ENCODE results near the gene BIRC7. TPM values are rescaled to one million over a fixed set of nuclear protein-coding genes. Genes with fewer than 3 reads are reported as not detected.

Gene BIRC7
- total RNA-seq, 1 experiment from 2014 or later, result 0.96 TPM

DNA sequence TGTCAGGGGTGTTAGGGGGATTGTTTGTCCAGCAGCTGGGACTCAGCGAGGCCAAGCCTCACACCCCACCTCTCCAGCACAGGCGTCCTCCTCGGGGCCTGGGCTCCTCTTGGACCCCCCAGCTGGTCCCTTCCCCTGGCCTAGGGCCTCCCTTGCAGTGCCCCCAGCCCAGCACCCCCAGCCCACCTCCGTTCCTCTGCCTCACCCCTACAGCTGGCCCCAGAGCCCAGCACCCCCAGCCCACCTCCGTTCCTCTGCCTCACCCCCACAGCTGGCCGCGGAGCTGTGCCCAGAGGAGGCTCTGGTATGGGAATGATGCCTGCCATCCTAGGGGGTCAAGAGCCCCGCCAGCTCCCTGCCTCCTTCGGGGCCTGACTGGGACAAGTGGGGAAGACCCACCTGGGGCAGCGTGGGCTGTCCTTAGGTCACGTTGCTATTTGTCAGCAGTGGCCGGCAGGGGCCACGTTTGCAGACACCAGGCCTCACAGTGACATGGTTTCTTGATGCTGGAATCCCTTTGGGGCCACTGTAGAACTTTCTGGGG is 49.3 kb downstream of the BIRC7 start:
- no TSS peak for BruUV-seq (replicated peaks)
- TF ChIP-seq SRF (IDR thresholded peaks at IDR 0.05; ENCODE audit: low read depth), result no peak
- no peak for TF ChIP-seq RAD21 (IDR thresholded peaks at IDR 0.05; ENCODE audit: low read depth)
- Histone ChIP-seq H3K9me2 (ENCODE audit: insufficient read depth) (no peaks in the 10 kb centered on the region), H3K79me2 (ENCODE audit: insufficient read depth, low read length) (no peaks in the 10 kb centered on the region), H3K27me3 (ENCODE audit: insufficient read depth, low read length) (no peaks in the 10 kb centered on the region), H2AFZ (ENCODE audit: low read depth, low read length, poor library complexity, severe bottlenecking) (no peak overlapping the region), H3K4me1 (ENCODE audit: control insufficient read depth in 1 of 2, insufficient read depth in 2 of 2, low read length in 2 of 2) (no peaks in the 10 kb centered on the region), H3K36me3 (ENCODE audit: control insufficient read depth in 1 of 2, insufficient read depth in 2 of 2, low read length in 2 of 2) (peaks cover 3 to 16% of the 10 kb centered on the region in 2 experiments; a peak in 3 of 4 replicates), H3K9ac (ENCODE audit: low read length) (no peak overlapping the region), H3K4me3 (replicated peaks in 1 of 2; ENCODE audit: low read depth in 1 of 2, low read length in 2 of 2) (no peak overlapping the region), H4K20me1 (ENCODE audit: insufficient read depth) (no peaks in the 10 kb centered on the region), H3K27ac (ENCODE audit: low read depth, low read length) (no peak overlapping the region), H3K4me2 (ENCODE audit: low read length) (no peak overlapping the region), H3K9me3 (ENCODE audit: control insufficient read depth in 1 of 2, insufficient read depth in 1 of 2, low read depth in 1 of 2, low read length in 2 of 2) (no peaks in the 10 kb centered on the region)
- ATAC-seq (no peak), DNase-seq (ENCODE audit: low read depth, low spot score) (no peak)
- POLR2A ChIA-PET, result no interaction called here
- intact Hi-C loops (cut with micrococcal nuclease), result no loop called here
- CTCF ChIA-PET, result interaction anchor here (1.7 kb wide), 1 partner anchor 62 kb away, joined by 7 read pairs; no protein-coding TSS in a partner anchor
- RAD21 ChIA-PET (ENCODE audit: low non-redundant PET in 1 of 2, low total read pairs in 2 of 2, uncharacterized antibody in 2 of 2, unreplicated experiment in 2 of 2), result no interaction called here

DNA sequence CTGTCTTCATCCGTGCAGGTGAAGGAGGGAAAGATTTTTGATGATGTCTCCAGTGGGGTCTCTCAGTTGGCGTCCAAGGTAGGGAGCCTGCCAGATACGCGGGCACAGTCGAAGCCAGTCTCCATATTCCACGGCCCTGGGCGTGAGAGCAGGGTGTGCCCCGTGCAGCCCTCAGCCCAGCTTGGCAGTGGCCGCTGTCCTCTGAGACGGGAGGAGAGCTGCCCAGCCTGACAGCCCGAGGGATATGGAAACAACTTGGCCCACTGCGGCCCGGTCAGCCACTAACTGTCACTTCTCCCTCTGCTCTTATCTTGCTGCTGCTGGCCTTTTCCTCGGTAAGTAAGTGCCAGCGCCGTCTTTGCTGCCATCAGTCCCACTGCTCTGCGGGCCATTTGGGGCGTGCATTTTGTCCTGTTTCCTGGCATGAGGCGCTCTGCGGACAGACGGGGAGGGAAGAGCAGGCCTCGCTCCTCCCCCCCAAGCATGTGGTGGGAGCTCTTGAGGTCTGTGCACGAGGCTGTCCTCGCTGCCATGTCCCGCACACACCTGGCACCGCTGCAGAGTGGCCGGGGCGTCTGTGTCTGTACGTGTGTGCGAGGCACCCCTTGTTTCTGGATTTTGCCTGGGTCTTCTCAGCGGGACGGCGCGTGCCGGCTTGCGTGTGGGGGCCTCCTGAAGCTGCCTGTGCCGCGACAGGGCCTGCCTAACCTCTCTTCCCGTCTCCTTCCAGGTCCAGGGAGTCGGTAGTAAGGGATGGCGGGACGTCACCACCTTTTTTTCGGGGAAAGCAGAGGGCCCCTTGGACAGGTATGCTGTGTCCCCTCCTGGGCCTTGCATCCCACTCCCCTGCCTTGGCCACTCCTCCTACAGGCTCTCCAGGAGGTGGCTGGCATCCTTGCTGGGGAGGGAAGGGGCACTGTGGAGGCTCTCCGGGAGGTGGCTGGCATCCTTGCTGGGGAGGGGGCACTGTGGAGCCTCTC is 50.2 kb downstream of the BIRC7 start:
- no peaks in the 10 kb centered on the region for H3K9me2 ChIP-seq (ENCODE audit: insufficient read depth)
- H3K36me3 ChIP-seq (ENCODE audit: control insufficient read depth in 1 of 2, insufficient read depth in 2 of 2, low read length in 2 of 2), result peaks cover under 1 to 9% of the 10 kb centered on the region in 2 experiments; a peak in 1 of 4 replicates
- H3K27ac ChIP-seq (ENCODE audit: low read depth, low read length), result no peak overlapping the region
- ChIA-PET POLR2A (no interaction called here), CTCF (no interaction called here), RAD21 (ENCODE audit: low non-redundant PET in 1 of 2, low total read pairs in 2 of 2, uncharacterized antibody in 2 of 2, unreplicated experiment in 2 of 2) (interaction anchor here in 1 of 2 experiments (0.7 kb wide), 1 partner anchor 63 kb away, joined by 4 read pairs; no protein-coding TSS in a partner anchor)
- BruUV-seq (replicated peaks), result no TSS peak
- H3K4me3 ChIP-seq (replicated peaks in 1 of 2; ENCODE audit: low read depth in 1 of 2, low read length in 2 of 2), result no peak overlapping the region
- no peak overlapping the region for H2AFZ ChIP-seq (ENCODE audit: low read depth, low read length, poor library complexity, severe bottlenecking)
- H3K27me3 ChIP-seq (ENCODE audit: insufficient read depth, low read length), result no peaks in the 10 kb centered on the region
- no peaks in the 10 kb centered on the region for H3K79me2 ChIP-seq (ENCODE audit: insufficient read depth, low read length)
- intact Hi-C loops (cut with micrococcal nuclease), result no loop called here
- DNase-seq (ENCODE audit: low read depth, low spot score) (no peak), ATAC-seq (no peak)
- H4K20me1 ChIP-seq (ENCODE audit: insufficient read depth), result no peaks in the 10 kb centered on the region
- no peaks in the 10 kb centered on the region for H3K9me3 ChIP-seq (ENCODE audit: control insufficient read depth in 1 of 2, insufficient read depth in 1 of 2, low read depth in 1 of 2, low read length in 2 of 2)
- TF ChIP-seq TCF7L2 (IDR thresholded peaks at IDR 0.05; ENCODE audit: borderline replicate concordance, extremely low read depth, insufficient read depth, insufficient read length) (no peak), POLR2AphosphoS5 (IDR thresholded peaks at IDR 0.05; ENCODE audit: low read depth, low read length) (no peak), YY1 (IDR thresholded peaks at IDR 0.05; ENCODE audit: extremely low read depth, insufficient replicate concordance, low read depth, low read length) (no peak), EZH2 (IDR thresholded peaks at IDR 0.05) (no peak), CBX3 (IDR thresholded peaks at IDR 0.05; ENCODE audit: low read depth) (no peak), EZH2phosphoT487 (IDR thresholded peaks at IDR 0.05; ENCODE audit: borderline replicate concordance) (no peak)
- TF ChIP-seq, protein P1, sequence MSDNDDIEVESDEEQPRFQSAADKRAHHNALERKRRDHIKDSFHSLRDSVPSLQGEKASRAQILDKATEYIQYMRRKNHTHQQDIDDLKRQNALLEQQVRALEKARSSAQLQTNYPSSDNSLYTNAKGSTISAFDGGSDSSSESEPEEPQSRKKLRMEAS (IDR thresholded peaks at IDR 0.05), result no peak
- peaks cover 2 to 6% of the 10 kb centered on the region in 2 experiments; a peak in 2 of 4 replicates for H3K4me1 ChIP-seq (ENCODE audit: control insufficient read depth in 1 of 2, insufficient read depth in 2 of 2, low read length in 2 of 2)
- H3K9ac ChIP-seq (ENCODE audit: low read length), result no peak overlapping the region
- H3K4me2 ChIP-seq (ENCODE audit: low read length), result no peak overlapping the region
